ENCODE data around the gene UST. TPM values are rescaled to one million over a fixed set of nuclear protein-coding genes. Genes with fewer than 3 reads are reported as not detected.
A peak's percentile ranks its signal among the peaks of the same experiment; 100 is the strongest.

The UST gene
- total and polyA plus RNA-seq, 2 of the 8 experiments (the other 6 are each of a cell fraction or from before 2014, with no cell fraction given), result 13.5 to 34.5 TPM

DNA sequence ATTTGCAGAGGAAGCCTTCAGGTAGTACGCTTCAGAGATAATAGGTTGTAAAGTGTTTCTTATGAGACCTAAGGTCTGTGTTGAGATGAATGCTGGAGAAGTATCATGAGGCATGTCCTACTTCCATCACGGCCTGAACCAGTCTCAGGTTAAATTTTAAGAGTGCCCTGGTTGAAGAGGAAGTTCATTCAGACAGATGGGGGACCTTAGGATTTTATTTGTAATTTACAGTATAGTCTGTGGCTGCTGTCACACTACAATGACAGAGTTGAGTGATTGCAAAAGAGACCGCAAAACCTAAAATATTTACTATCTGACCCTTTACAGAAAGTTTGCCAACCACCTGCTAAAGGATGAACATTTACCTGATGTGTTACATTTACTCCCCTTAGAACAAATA, 70.9 kb downstream of the UST start:
- Histone ChIP-seq H3K79me1 (ENCODE audit: low read depth, low read length) (no peaks in the 10 kb centered on the region; the same call in 1 of the 2 replicates), H2BK5ac (ENCODE audit: low read depth, low read length) (peak overlapping the region; percentile 87; the same call in 1 of the 2 replicates), H3K36me3 (ENCODE audit: control insufficient read depth in 2 of 4, insufficient read depth in 4 of 4, low read length in 3 of 4) (peaks cover 0 to 10% (median 0%) of the 10 kb centered on the region in 4 experiments; a peak in 3 of 8 replicates), H2BK120ac (replicated peaks; ENCODE audit: low read depth, low read length) (peak overlapping the region; percentile 24), H3K4ac (replicated peaks; ENCODE audit: insufficient read length, low read depth, low read length) (no peak overlapping the region), H3K14ac (ENCODE audit: insufficient read length) (no peak overlapping the region), H3K4me1 (replicated peaks in 1 of 4; ENCODE audit: control insufficient read depth in 3 of 4, insufficient read depth in 4 of 4, low read length in 3 of 4) (peaks cover 5 to 29% (median 18%) of the 10 kb centered on the region in 4 experiments; a peak in 6 of 7 replicates), H3K18ac (ENCODE audit: extremely low read depth, low read length) (no peak overlapping the region), H3K27ac (ENCODE audit: low read depth, low read length) (peak overlapping the region; percentile 37; the same call in 1 of the 2 replicates), H4K20me1 (replicated peaks in 1 of 2; ENCODE audit: control insufficient read depth in 1 of 2, insufficient read depth in 2 of 2, low read length in 2 of 2) (no peaks in the 10 kb centered on the region), H2BK12ac (ENCODE audit: low read depth, low read length) (peak overlapping the region; percentile 78; the same call in 1 of the 2 replicates), H2BK20ac (ENCODE audit: low read length) (peak overlapping the region; percentile 36), H4K5ac (ENCODE audit: insufficient read length, low read depth, low read length) (no peak overlapping the region), H3K4me2 (ENCODE audit: insufficient read depth in 1 of 2, low read depth in 2 of 2, low read length in 2 of 2) (peak overlapping the region in 1 of 2 experiments; percentile 33; a peak in 1 of 4 replicates), H4K91ac (replicated peaks; ENCODE audit: insufficient read length, low read length) (no peak overlapping the region), H3K27me3 (replicated peaks in 1 of 4; ENCODE audit: control insufficient read depth in 3 of 4, extremely low read depth in 1 of 4, insufficient read depth in 3 of 4, low read length in 3 of 4) (no peaks in the 10 kb centered on the region), H3K79me2 (ENCODE audit: control insufficient read depth in 1 of 2, insufficient read depth in 2 of 2, low read length in 2 of 2) (peaks cover 0 to 81% of the 10 kb centered on the region in 2 experiments; a peak in 3 of 4 replicates), H3K9me3 (ENCODE audit: insufficient read depth in 2 of 2, low read depth in 1 of 2, low read length in 1 of 2) (peaks cover 7 to 11% of the 10 kb centered on the region in 2 experiments), H3K23ac (ENCODE audit: insufficient read length) (no peak overlapping the region), H4K8ac (ENCODE audit: extremely low read depth, insufficient read depth, low read length) (no peak overlapping the region), H3K56ac (replicated peaks; ENCODE audit: insufficient read length, low read depth, low read length) (no peak overlapping the region), H2AFZ (ENCODE audit: low read length) (no peak overlapping the region), H2AK5ac (ENCODE audit: low read depth, low read length) (no peak overlapping the region; the same call in 1 of the 2 replicates), H3K4me3 (ENCODE audit: extremely low read depth in 1 of 4, insufficient read depth in 2 of 4, low read depth in 3 of 4, low read length in 4 of 4) (no peak overlapping the region), H3K9ac (replicated peaks in 1 of 4; ENCODE audit: extremely low read depth in 1 of 4, low read depth in 3 of 4, low read length in 3 of 4) (no peak overlapping the region), H3K23me2 (ENCODE audit: low read depth, low read length) (no peaks in the 10 kb centered on the region), H2BK15ac (ENCODE audit: low read length) (no peak overlapping the region)
- ChIA-PET CTCF (ENCODE audit: partially characterized antibody) (interaction anchor here (0.7 to 4.3 kb wide), 3 partner anchors 24 to 73 kb away, joined by 3 to 13 read pairs (median 4); no protein-coding TSS in a partner anchor), POLR2A (ENCODE audit: partially characterized antibody) (interaction anchor here (0.6 kb wide), 1 partner anchor 20 kb away, joined by 3 read pairs; no protein-coding TSS in a partner anchor)
- TF ChIP-seq MAFK (IDR thresholded peaks at IDR 0.05; ENCODE audit: low read depth, low read length), result no peak
- no peak for TF ChIP-seq KDM1A (IDR thresholded peaks at IDR 0.05; ENCODE audit: borderline replicate concordance, low read length)
- DNase-seq (ENCODE audit: low read depth in 1 of 2, low spot score in 2 of 2) (no peak), FAIRE-seq (no peak)
- WGBS, 2 experiments (ENCODE audit: extremely low coverage in 1 of 2, insufficient coverage in 1 of 2, insufficient read length in 1 of 2, insufficient replicate concordance in 2 of 2, low coverage in 1 of 2, low lambda C conversion rate in 2 of 2, missing lambda C conversion rate in 1 of 2), result 87% methylated on average over 3 of the region's 3 CpGs; no CpG with 5 or more reads in 1 of the 2 experiments

All from H1 (cell line).